ENCODE results near the gene TMUB1. TPM values are rescaled to one million over a fixed set of nuclear protein-coding genes. Genes with fewer than 3 reads are reported as not detected.
A peak's percentile ranks its signal among the peaks of the same experiment; 100 is the strongest.

Gene TMUB1
- total RNA-seq, 1 donor from 2014 or later, result 45.7 TPM

GRCh38 chr7:151095828-151096475 lies 12.7 kb upstream of the TMUB1 start:
- Mint-ChIP-seq H3K4me3 (ENCODE audit: unreplicated experiment) (peak overlapping the region; percentile 52), H3K27ac (ENCODE audit: unreplicated experiment) (peak overlapping the region; percentile 84), H3K36me3 (ENCODE audit: unreplicated experiment) (no peaks in the 10 kb centered on the region), H3K27me3 (ENCODE audit: unreplicated experiment) (peaks cover 9% of the 10 kb centered on the region), H3K4me1 (ENCODE audit: low read depth, unreplicated experiment) (peaks cover 49% of the 10 kb centered on the region), H3K9me3 (ENCODE audit: unreplicated experiment) (peaks cover 5% of the 10 kb centered on the region)
- no peak for DNase-seq
- no peak for TF ChIP-seq CTCF (IDR thresholded peaks at IDR 0.05; ENCODE audit: partially characterized antibody, unreplicated experiment)

- Mint-ChIP-seq H3K9me3 (ENCODE audit: unreplicated experiment) (peaks cover 5% of the 10 kb centered on the region), H3K36me3 (ENCODE audit: unreplicated experiment) (no peaks in the 10 kb centered on the region), H3K4me1 (ENCODE audit: low read depth, unreplicated experiment) (peaks cover 48% of the 10 kb centered on the region), H3K27me3 (ENCODE audit: unreplicated experiment) (peaks cover 9% of the 10 kb centered on the region), H3K4me3 (ENCODE audit: unreplicated experiment) (no peak overlapping the region), H3K27ac (ENCODE audit: unreplicated experiment) (no peak overlapping the region)
- DNase-seq, result no peak
- TF ChIP-seq CTCF (IDR thresholded peaks at IDR 0.05; ENCODE audit: partially characterized antibody, unreplicated experiment), result no peak
Observed at GRCh38 chr7:151095123-151095797, 12.0 kb upstream of the TMUB1 start.

GRCh38 chr7:151094675-151095074 lies 11.4 kb upstream of the TMUB1 start:
- Mint-ChIP-seq H3K27me3 (ENCODE audit: unreplicated experiment) (peaks cover 12% of the 10 kb centered on the region), H3K4me1 (ENCODE audit: low read depth, unreplicated experiment) (peaks cover 47% of the 10 kb centered on the region), H3K36me3 (ENCODE audit: unreplicated experiment) (no peaks in the 10 kb centered on the region), H3K9me3 (ENCODE audit: unreplicated experiment) (peaks cover 6% of the 10 kb centered on the region), H3K4me3 (ENCODE audit: unreplicated experiment) (no peak overlapping the region), H3K27ac (ENCODE audit: unreplicated experiment) (no peak overlapping the region)
- TF ChIP-seq CTCF (IDR thresholded peaks at IDR 0.05; ENCODE audit: partially characterized antibody, unreplicated experiment), result no peak
- no peak for DNase-seq

- H3K9me3 Mint-ChIP-seq (ENCODE audit: unreplicated experiment), result peaks cover 15% of the 10 kb centered on the region
- H3K36me3 Mint-ChIP-seq (ENCODE audit: unreplicated experiment), result peaks cover 5% of the 10 kb centered on the region
- DNase-seq, result no peak
- peaks cover 49% of the 10 kb centered on the region for H3K4me1 Mint-ChIP-seq (ENCODE audit: low read depth, unreplicated experiment)
- H3K27ac Mint-ChIP-seq (ENCODE audit: unreplicated experiment), result no peak overlapping the region
- peaks cover 19% of the 10 kb centered on the region for H3K27me3 Mint-ChIP-seq (ENCODE audit: unreplicated experiment)
- no peak for TF ChIP-seq CTCF (IDR thresholded peaks at IDR 0.05; ENCODE audit: partially characterized antibody, unreplicated experiment)
- H3K4me3 Mint-ChIP-seq (ENCODE audit: unreplicated experiment), result peak overlapping the region; percentile 81
Observed at GRCh38 chr7:151093748-151094147, 10.5 kb upstream of the TMUB1 start.

GRCh38 chr7:151091988-151092387 lies 8.7 kb upstream of the TMUB1 start:
- no peak for DNase-seq
- no peak for TF ChIP-seq CTCF (IDR thresholded peaks at IDR 0.05; ENCODE audit: partially characterized antibody, unreplicated experiment)
- Mint-ChIP-seq H3K27ac (ENCODE audit: unreplicated experiment) (no peak overlapping the region), H3K4me3 (ENCODE audit: unreplicated experiment) (peak overlapping the region; percentile 80), H3K36me3 (ENCODE audit: unreplicated experiment) (peaks cover 5% of the 10 kb centered on the region), H3K4me1 (ENCODE audit: low read depth, unreplicated experiment) (peaks cover 44% of the 10 kb centered on the region), H3K27me3 (ENCODE audit: unreplicated experiment) (peaks cover 26% of the 10 kb centered on the region), H3K9me3 (ENCODE audit: unreplicated experiment) (peaks cover 26% of the 10 kb centered on the region)
